Measurements from ENCODE around the gene NFS1. TPM values are rescaled to one million over a fixed set of nuclear protein-coding genes. Genes with fewer than 3 reads are reported as not detected.

The NFS1 gene
- total and polyA plus RNA-seq, 3 experiments from 2014 or later = 18.8 to 37.7 (median 36.4) TPM

- peaks cover 72% of the 10 kb centered on the region for H3K4me1 ChIP-seq (ENCODE audit: insufficient read depth, low read length)
- CTCF ChIA-PET = no interaction called here
- H3K36me3 ChIP-seq (ENCODE audit: insufficient read depth, low read length) = peaks cover 81% of the 10 kb centered on the region
Measured at GRCh38 chr20:35732644-35732982, 33.5 kb upstream of the NFS1 start.

DNA sequence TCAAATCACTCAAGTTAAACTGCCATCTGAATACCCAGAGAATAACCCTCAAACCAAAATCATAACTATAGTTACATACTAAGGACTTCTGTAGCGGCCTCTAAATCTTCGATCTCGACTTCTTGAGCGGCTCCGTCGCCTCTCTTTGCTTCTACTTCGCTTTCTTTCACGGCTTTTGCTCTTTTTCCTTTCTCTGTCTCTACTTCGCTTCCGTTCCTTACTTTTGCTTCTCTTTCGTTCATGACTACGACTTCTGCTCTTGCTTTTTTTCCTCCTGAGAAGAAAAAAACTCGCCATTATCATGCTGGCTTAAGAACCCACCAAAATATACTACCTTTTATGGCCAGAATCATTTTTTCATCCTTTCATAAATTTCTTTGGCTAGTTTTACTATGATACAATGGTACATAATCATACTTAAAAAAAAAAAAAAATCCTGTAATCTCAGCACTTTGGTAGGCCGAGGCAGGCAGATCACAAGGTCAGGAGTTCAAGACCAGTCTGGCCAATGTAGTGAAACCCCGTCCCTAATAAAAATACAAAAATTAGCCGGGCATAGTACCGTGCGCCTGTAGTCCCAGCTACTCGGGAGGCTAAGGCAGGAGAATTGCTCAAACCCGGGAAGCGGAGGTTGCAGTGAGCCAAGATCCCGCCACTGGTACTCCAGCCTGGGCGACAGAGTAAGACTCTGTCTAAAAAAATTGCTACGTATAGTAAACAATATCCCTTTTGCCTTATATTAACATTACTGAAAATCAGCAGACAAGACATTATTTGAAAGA is 32.9 kb upstream of the NFS1 start:
- Histone ChIP-seq H3K4me3 (ENCODE audit: low read length) (no peak overlapping the region), H3K4me1 (ENCODE audit: insufficient read depth, low read length) (peaks cover 70% of the 10 kb centered on the region), H3K27me3 (ENCODE audit: insufficient read depth, low read length, poor library complexity, severe bottlenecking) (no peaks in the 10 kb centered on the region), H3K27ac (ENCODE audit: low read depth, low read length) (no peak overlapping the region), H3K9me3 (ENCODE audit: low read length) (no peaks in the 10 kb centered on the region), H3K36me3 (ENCODE audit: insufficient read depth, low read length) (peaks cover 86% of the 10 kb centered on the region)
- peak overlapping the region in 6 of 8 donors; percentile 12 to 96 (median 58) for H3K27ac Mint-ChIP-seq
- H3K9me3 Mint-ChIP-seq = no peaks in the 10 kb centered on the region
- peaks cover 10 to 86% (median 22%) of the 10 kb centered on the region in 3 donors for H3K36me3 Mint-ChIP-seq
- DNase-seq = no peak
- H3K27me3 Mint-ChIP-seq = peaks cover 0 to 3% of the 10 kb centered on the region in 2 donors
- H3K4me1 Mint-ChIP-seq = peaks cover 64 to 77% (median 75%) of the 10 kb centered on the region in 3 donors
- H3K4me3 Mint-ChIP-seq = peak overlapping the region; percentile 12 to 75 (median 34)
- ChIA-PET POLR2A (no interaction called here), CTCF (no interaction called here)

More at GRCh38 chr20:35732644-35732982, 33.5 kb upstream of the NFS1 start:
- no peak overlapping the region for H3K27ac ChIP-seq (ENCODE audit: low read depth, low read length)
- H3K9me3 ChIP-seq (ENCODE audit: low read length) = no peaks in the 10 kb centered on the region
- peaks cover 64 to 79% (median 75%) of the 10 kb centered on the region in 3 donors for H3K4me1 Mint-ChIP-seq
- H3K27ac Mint-ChIP-seq = peak overlapping the region in 3 of 8 donors; percentile 38 to 82 (median 49)
- H3K27me3 ChIP-seq (ENCODE audit: insufficient read depth, low read length, poor library complexity, severe bottlenecking) = no peaks in the 10 kb centered on the region
- H3K36me3 Mint-ChIP-seq = peaks cover 10 to 86% (median 22%) of the 10 kb centered on the region in 3 donors
- DNase-seq = no peak
- peaks cover 0 to 3% of the 10 kb centered on the region in 2 donors for H3K27me3 Mint-ChIP-seq
- POLR2A ChIA-PET = no interaction called here
- H3K4me3 Mint-ChIP-seq = peak overlapping the region in 5 of 7 donors; percentile 34 to 61 (median 54)
- no peaks in the 10 kb centered on the region for H3K9me3 Mint-ChIP-seq
- no peak overlapping the region for H3K4me3 ChIP-seq (ENCODE audit: low read length)

DNA sequence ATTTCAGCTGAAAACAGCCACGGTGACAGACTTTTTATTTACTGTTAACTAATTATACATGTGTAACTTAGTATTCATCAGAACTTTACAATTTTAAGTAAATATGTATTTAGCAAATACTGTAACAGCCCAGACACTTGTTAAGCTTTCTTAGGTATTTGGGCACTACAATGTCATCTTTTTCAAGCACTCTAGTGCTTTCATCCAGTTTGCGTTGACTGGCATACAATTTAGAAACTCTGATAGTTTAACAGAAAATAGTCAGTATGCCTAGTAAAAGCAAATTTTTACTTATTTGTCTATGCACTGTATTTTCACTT is 32.3 kb upstream of the NFS1 start:
- no peaks in the 10 kb centered on the region for H3K9me3 Mint-ChIP-seq
- Histone ChIP-seq H3K4me1 (ENCODE audit: insufficient read depth, low read length) (peaks cover 65% of the 10 kb centered on the region), H3K27me3 (ENCODE audit: insufficient read depth, low read length, poor library complexity, severe bottlenecking) (no peaks in the 10 kb centered on the region), H3K36me3 (ENCODE audit: insufficient read depth, low read length) (peaks cover 90% of the 10 kb centered on the region), H3K9me3 (ENCODE audit: low read length) (no peaks in the 10 kb centered on the region), H3K27ac (ENCODE audit: low read depth, low read length) (no peak overlapping the region), H3K4me3 (ENCODE audit: low read length) (no peak overlapping the region)
- H3K36me3 Mint-ChIP-seq = peaks cover 10 to 91% (median 22%) of the 10 kb centered on the region in 3 donors
- ChIA-PET POLR2A (interaction anchor here (0.6 to 2.2 kb wide), 3 partner anchors 9 to 24 kb away, joined by 3 to 7 read pairs (median 3); partner anchors contain the start of gene RBM39), CTCF (interaction anchor here (1.1 kb wide), 1 partner anchor 8 kb away, joined by 4 read pairs; no protein-coding TSS in a partner anchor)
- no peak for DNase-seq
- H3K4me3 Mint-ChIP-seq = peak overlapping the region in 3 of 7 donors; percentile 39 to 75 (median 51)
- H3K4me1 Mint-ChIP-seq = peaks cover 64 to 80% (median 78%) of the 10 kb centered on the region in 3 donors
- H3K27ac Mint-ChIP-seq = peak overlapping the region in 3 of 8 donors; percentile 49 to 96 (median 68)
- H3K27me3 Mint-ChIP-seq = peaks cover 0 to 3% of the 10 kb centered on the region in 2 donors

GRCh38 chr20:35730583-35731468 is 31.7 kb upstream of the NFS1 start:
- ChIA-PET CTCF (interaction anchor here (1.1 to 1.9 kb wide), 2 partner anchors 9 to 11 kb away, joined by 4 to 7 read pairs; partner anchors contain the start of gene RBM39), POLR2A (interaction anchor here (0.6 to 2.2 kb wide), 3 partner anchors 8 to 23 kb away, joined by 3 to 7 read pairs (median 3); partner anchors contain the start of gene RBM39)
- no peak overlapping the region for H3K27ac ChIP-seq (ENCODE audit: low read depth, low read length)
- Mint-ChIP-seq H3K27ac (no peak overlapping the region), H3K4me1 (peaks cover 62 to 75% (median 75%) of the 10 kb centered on the region in 3 donors), H3K36me3 (peaks cover 5 to 89% (median 25%) of the 10 kb centered on the region in 3 donors), H3K4me3 (peak overlapping the region in 3 of 7 donors; percentile 41 to 57 (median 51)), H3K27me3 (peaks cover 0 to 3% of the 10 kb centered on the region in 2 donors), H3K9me3 (no peaks in the 10 kb centered on the region)
- DNase-seq = no peak
- H3K4me3 ChIP-seq (ENCODE audit: low read length) = no peak overlapping the region
- peaks cover 90% of the 10 kb centered on the region for H3K36me3 ChIP-seq (ENCODE audit: insufficient read depth, low read length)
- H3K9me3 ChIP-seq (ENCODE audit: low read length) = no peaks in the 10 kb centered on the region
- H3K27me3 ChIP-seq (ENCODE audit: insufficient read depth, low read length, poor library complexity, severe bottlenecking) = no peaks in the 10 kb centered on the region
- peaks cover 59% of the 10 kb centered on the region for H3K4me1 ChIP-seq (ENCODE audit: insufficient read depth, low read length)

GRCh38 chr20:35729836-35730582 is 30.9 kb upstream of the NFS1 start:
- Histone ChIP-seq H3K27ac (ENCODE audit: low read depth, low read length) (no peak overlapping the region), H3K27me3 (ENCODE audit: insufficient read depth, low read length, poor library complexity, severe bottlenecking) (no peaks in the 10 kb centered on the region), H3K9me3 (ENCODE audit: low read length) (no peaks in the 10 kb centered on the region), H3K4me1 (ENCODE audit: insufficient read depth, low read length) (peaks cover 51% of the 10 kb centered on the region), H3K36me3 (ENCODE audit: insufficient read depth, low read length) (peaks cover 89% of the 10 kb centered on the region), H3K4me3 (ENCODE audit: low read length) (no peak overlapping the region)
- ChIA-PET POLR2A (interaction anchor here (2.2 kb wide), 1 partner anchor 12 kb away, joined by 7 read pairs; the partner anchor contains the start of gene RBM39), CTCF (interaction anchor here (1.1 to 1.9 kb wide), 2 partner anchors 10 to 12 kb away, joined by 4 to 7 read pairs; partner anchors contain the start of gene RBM39)
- Mint-ChIP-seq H3K9me3 (no peaks in the 10 kb centered on the region), H3K4me3 (peak overlapping the region in 4 of 7 donors; percentile 38 to 57 (median 44)), H3K27ac (peak overlapping the region in 4 of 8 donors; percentile 39 to 73 (median 62)), H3K36me3 (peaks cover 9 to 89% (median 26%) of the 10 kb centered on the region in 3 donors), H3K4me1 (peaks cover 60 to 72% (median 71%) of the 10 kb centered on the region in 3 donors), H3K27me3 (peaks cover 0 to 3% of the 10 kb centered on the region in 2 donors)
- no peak for DNase-seq

- Histone ChIP-seq H3K4me3 (ENCODE audit: low read length) (no peak overlapping the region), H3K27ac (ENCODE audit: low read depth, low read length) (no peak overlapping the region), H3K36me3 (ENCODE audit: insufficient read depth, low read length) (peaks cover 90% of the 10 kb centered on the region), H3K9me3 (ENCODE audit: low read length) (no peaks in the 10 kb centered on the region), H3K27me3 (ENCODE audit: insufficient read depth, low read length, poor library complexity, severe bottlenecking) (no peaks in the 10 kb centered on the region), H3K4me1 (ENCODE audit: insufficient read depth, low read length) (peaks cover 44% of the 10 kb centered on the region)
- ChIA-PET POLR2A (interaction anchor here (2.2 kb wide), 1 partner anchor 13 kb away, joined by 7 read pairs; the partner anchor contains the start of gene RBM39), CTCF (interaction anchor here (0.9 to 1.9 kb wide), 2 partner anchors 13 to 18 kb away, joined by 3 to 7 read pairs; partner anchors contain the start of gene RBM39)
- H3K36me3 Mint-ChIP-seq = peaks cover 12 to 89% (median 27%) of the 10 kb centered on the region in 3 donors
- H3K4me3 Mint-ChIP-seq = peak overlapping the region in 1 of 7 donors; percentile 24
- H3K9me3 Mint-ChIP-seq = no peaks in the 10 kb centered on the region
- peaks cover 56 to 71% (median 71%) of the 10 kb centered on the region in 3 donors for H3K4me1 Mint-ChIP-seq
- no peak for DNase-seq
- H3K27me3 Mint-ChIP-seq = peaks cover 0 to 3% of the 10 kb centered on the region in 2 donors
- H3K27ac Mint-ChIP-seq = peak overlapping the region in 2 of 8 donors; percentile 39 to 73
Measured at GRCh38 chr20:35729283-35729807, 30.2 kb upstream of the NFS1 start.
